Suppressor macrophage treated with lipopolysaccharide for 1 hour (primary cell): ENCODE data around the gene NEXN.
"Not testable (repeated sequence)": the region's sequence is repeated elsewhere in the genome, so short reads cannot be mapped to it uniquely, and the experiment has no call there.

Experiments
- DNase-seq, 3 donors: peaks; one replicate each; pipeline ENCODE4 v3.0.0-alpha.2; 2020 to 2022

Gene NEXN

GRCh38 chr1:77906624-77907023 lies 18.2 kb downstream of the NEXN start:
- DNase-seq = no peak

- no peak for DNase-seq
These were observed 21.7 kb downstream of the NEXN start for GRCh38 chr1:77910116-77910515.

- DNase-seq = not testable (repeated sequence)
These were observed 30.5 kb downstream of the NEXN start for GRCh38 chr1:77918918-77919317.

GRCh38 chr1:77925518-77925917 lies 37.1 kb downstream of the NEXN start:
- no peak for DNase-seq

- DNase-seq = no peak
These were observed 37.5 kb downstream of the NEXN start for GRCh38 chr1:77925956-77926355.

GRCh38 chr1:77926561-77927357 lies 38.3 kb downstream of the NEXN start:
- DNase-seq = peak; percentile 65 to 88 (median 81)

- DNase-seq = no peak
These were observed 39.0 kb downstream of the NEXN start for GRCh38 chr1:77927414-77927813.

- DNase-seq = no peak
These were observed 41.4 kb downstream of the NEXN start for GRCh38 chr1:77929806-77930205.

GRCh38 chr1:77938651-77939050 lies 50.2 kb downstream of the NEXN start:
- no peak for DNase-seq

- DNase-seq = no peak
These were observed 52.6 kb downstream of the NEXN start for GRCh38 chr1:77940921-77941570.

GRCh38 chr1:77942400-77943140 lies 54.1 kb downstream of the NEXN start:
- no peak for DNase-seq

GRCh38 chr1:77945345-77945744 lies 56.9 kb downstream of the NEXN start:
- no peak for DNase-seq

GRCh38 chr1:77948841-77949424 lies 60.5 kb downstream of the NEXN start:
- DNase-seq = no peak

- DNase-seq = peak in 2 of 3 donors; percentile 15 to 35
These were observed 62.4 kb downstream of the NEXN start for GRCh38 chr1:77950873-77951272.

- no peak for DNase-seq
These were observed 62.9 kb downstream of the NEXN start for GRCh38 chr1:77951328-77951727.

GRCh38 chr1:77953907-77954306 lies 65.5 kb downstream of the NEXN start:
- DNase-seq = no peak

GRCh38 chr1:77954521-77954920 lies 66.1 kb downstream of the NEXN start:
- no peak for DNase-seq

GRCh38 chr1:77955709-77956108 lies 67.3 kb downstream of the NEXN start:
- DNase-seq = no peak

GRCh38 chr1:77956464-77956863 lies 68.0 kb downstream of the NEXN start:
- no peak for DNase-seq

GRCh38 chr1:77958391-77958790 lies 70.0 kb downstream of the NEXN start:
- DNase-seq = no peak

GRCh38 chr1:77958850-77959249 lies 70.4 kb downstream of the NEXN start:
- no peak for DNase-seq

- DNase-seq = no peak
These were observed 73.0 kb downstream of the NEXN start for GRCh38 chr1:77961392-77961791.

- DNase-seq = no peak
These were observed 77.9 kb downstream of the NEXN start for GRCh38 chr1:77966291-77966690.
